SK-N-SH (cell line): ENCODE data around the gene CEBPA. TPM values are rescaled to one million over a fixed set of nuclear protein-coding genes. Genes with fewer than 3 reads are reported as not detected.

Experiments used
- CTCF ChIA-PET: fragments of 300-600, 350-600 bp; formaldehyde crosslinking; extraction: SDS; loops from one replicate; lab custom pipeline; 2021; lab: Yijun Ruan, JAX
- POLR2A ChIA-PET: fragments of 350-600 bp; sonication (Branson Sonifier 250); formaldehyde crosslinking; extraction: SDS; loops from one replicate; lab custom pipeline; 2020; ENCODE audit warnings: antibody characterized with exemption, inconsistent platforms; lab: Yijun Ruan, JAX
- DNase-seq: peaks from one replicate; pipeline ENCODE4 v3.0.0; 2012
- H2AFZ ChIP-seq: fragments of 200-600 bp; sonication (generic); 2 replicates; pipeline ENCODE4 v1.8.1; 2016; ENCODE audit warnings: antibody characterized with exemption, mild to moderate bottlenecking, low read depth
- H3F3A ChIP-seq: fragments of 200-600 bp; sonication (generic); replicated peaks from 2 replicates; pipeline ENCODE3; 2016; ENCODE audit warnings: antibody characterized with exemption, mild to moderate bottlenecking; ENCODE audit not compliant: insufficient read depth
- H3K27ac ChIP-seq, 2 experiments: fragments of 200-500 bp in 1 of 2; fragments of 200-600 bp in 1 of 2; sonication (Bioruptor generic) in 1 of 2; sonication (generic), shearing (Covaris generic) in 1 of 2; 2 replicates each; pipeline versions ENCODE4 v1.5.1 to v1.6.1; 2014 to 2016; ENCODE audit warnings: low read depth in 2 of 2, inconsistent platforms in 1 of 2, low read length in 1 of 2, mild to moderate bottlenecking in 1 of 2, mixed read lengths in 1 of 2
- H3K27me3 ChIP-seq: fragments of 200-600 bp; sonication (generic), shearing (Covaris generic); 2 replicates; pipeline ENCODE4 v1.6.1; 2016; ENCODE audit warnings: mixed run types; ENCODE audit not compliant: insufficient read depth
- H3K36me3 ChIP-seq, 2 experiments: fragments of 200-500 bp in 1 of 2; fragments of 200-600 bp in 1 of 2; sonication (Bioruptor generic) in 1 of 2; sonication (generic) in 1 of 2; replicated peaks in 1 of 2; 2 replicates each; pipeline versions ENCODE3 to v1.5.1; 2014 to 2016; ENCODE audit warnings: low read length in 1 of 2, mild to moderate bottlenecking in 1 of 2; ENCODE audit not compliant: insufficient read depth in 2 of 2, control insufficient read depth in 1 of 2
- H3K4me1 ChIP-seq, 2 experiments: fragments of 200-500 bp in 1 of 2; fragments of 200-600 bp in 1 of 2; sonication (Bioruptor generic) in 1 of 2; sonication (generic), shearing (Covaris generic) in 1 of 2; 2 replicates each; pipeline versions ENCODE4 v1.5.1 to v1.6.1; 2014 to 2016; ENCODE audit warnings: low read depth in 1 of 2, low read length in 1 of 2, mixed run types in 1 of 2; ENCODE audit not compliant: insufficient read depth in 2 of 2, control insufficient read depth in 1 of 2
- H3K4me2 ChIP-seq: fragments of 200-600 bp; sonication (generic), shearing (Covaris generic); 2 replicates; pipeline ENCODE4 v1.6.1; 2017; ENCODE audit warnings: mixed run types
- H3K4me3 ChIP-seq, 2 experiments: fragments of 200-500 bp in 1 of 2; fragments of 200-600 bp in 1 of 2; sonication (Bioruptor generic) in 1 of 2; sonication (generic), shearing (Covaris generic) in 1 of 2; 2 replicates each; pipeline versions ENCODE4 v1.5.1 to v1.8.1; 2014 to 2016; ENCODE audit warnings: low read depth in 2 of 2, inconsistent platforms in 1 of 2, low read length in 1 of 2, mild to moderate bottlenecking in 1 of 2, mixed read lengths in 1 of 2, moderate library complexity in 1 of 2
- H3K79me2 ChIP-seq: fragments of 200-600 bp; sonication (generic); 2 replicates; pipeline ENCODE4 v1.8.1; 2017; ENCODE audit warnings: mild to moderate bottlenecking; ENCODE audit not compliant: insufficient read depth
- H3K9ac ChIP-seq: fragments of 200-600 bp; sonication (generic); 2 replicates; pipeline ENCODE4 v1.6.1; 2017; ENCODE audit warnings: mixed run types
- H3K9me2 ChIP-seq: fragments of 200-600 bp; sonication (generic); 2 replicates; pipeline ENCODE4 v1.6.1; 2017; ENCODE audit warnings: mixed run types
- H3K9me3 ChIP-seq: fragments of 200-600 bp; sonication (generic); 2 replicates; pipeline ENCODE4 v1.6.1; 2017; ENCODE audit warnings: mixed run types, mild to moderate bottlenecking, moderate library complexity
- H4K20me1 ChIP-seq: fragments of 200-600 bp; sonication (generic); 2 replicates; pipeline ENCODE4 v1.6.1; 2017; ENCODE audit warnings: mild to moderate bottlenecking, mixed run types; ENCODE audit not compliant: insufficient read depth
- CHD2 ChIP-seq: fragments of 150-350 bp; IDR thresholded peaks from 2 replicates; pipeline ENCODE4 v1.6.1; 2018; ENCODE audit warnings: low read length; ENCODE audit not compliant: partially characterized antibody
- CTCF ChIP-seq: fragments of 200-600 bp; sonication (generic); IDR thresholded peaks from 2 replicates; pipeline ENCODE4 v1.6.1; 2017; ENCODE audit warnings: antibody characterized with exemption, mild to moderate bottlenecking, moderate library complexity
- FOXM1 ChIP-seq: IDR thresholded peaks from 2 replicates; pipeline ENCODE4 v1.4.0; 2012; ENCODE audit warnings: low read depth, mild to moderate bottlenecking
- GABPA ChIP-seq: IDR thresholded peaks from 2 replicates; pipeline ENCODE4 v1.4.0; 2012; ENCODE audit warnings: low read depth, mild to moderate bottlenecking
- GATA2 ChIP-seq: sonication (generic); formaldehyde crosslinking; IDR thresholded peaks from 2 replicates; pipeline ENCODE4 v1.5.0; 2020; ENCODE audit warnings: mild to moderate bottlenecking, missing genetic modification reagents
- JUND ChIP-seq: IDR thresholded peaks from 2 replicates; pipeline ENCODE4 v1.4.0; 2012
- MAX ChIP-seq: IDR thresholded peaks from 2 replicates; pipeline ENCODE4 v1.4.0; 2012; ENCODE audit warnings: low read depth
- MXI1 ChIP-seq: IDR thresholded peaks from 2 replicates; pipeline ENCODE4 v1.6.1; 2012; ENCODE audit warnings: mild to moderate bottlenecking, low read depth, low read length, improper control_type of control experiment
- RCOR1 ChIP-seq: fragments of 150-350 bp; IDR thresholded peaks from 2 replicates; pipeline ENCODE4 v1.6.1; 2017; ENCODE audit warnings: antibody characterized with exemption, low read length
- RFX5 ChIP-seq: IDR thresholded peaks from 2 replicates; pipeline ENCODE4 v1.6.1; 2012; ENCODE audit warnings: mild to moderate bottlenecking, improper control_type of control experiment, low read length
- SMC3 ChIP-seq: IDR thresholded peaks from 2 replicates; pipeline ENCODE4 v1.6.1; 2012; ENCODE audit warnings: low read depth, low read length, improper control_type of control experiment
- TEAD4 ChIP-seq: IDR thresholded peaks from 2 replicates; pipeline ENCODE4 v1.4.0; 2012; ENCODE audit warnings: mild to moderate bottlenecking, borderline replicate concordance; ENCODE audit not compliant: insufficient read depth
- USF2 ChIP-seq: fragments of 150-350 bp; IDR thresholded peaks from 2 replicates; pipeline ENCODE4 v1.6.1; 2017; ENCODE audit warnings: antibody characterized with exemption, low read length, low read depth, borderline replicate concordance
- ZBTB33 ChIP-seq: IDR thresholded peaks from 2 replicates; pipeline ENCODE4 v1.4.0; 2012; ENCODE audit warnings: low read depth, borderline replicate concordance
- WGBS: methylation state at CpG from one replicate; pipeline ENCODE4 v1.1.6; 2017; ENCODE audit warnings: low lambda C conversion rate; 5-methylcytosine and 5-hydroxymethylcytosine counted together
- polyA plus RNA-seq, 3 experiments: library from polyadenylated mRNA; depleted of rRNA; stranded (reverse); fragments of >200 nt; gene quantifications; 2 replicates each; pipeline ENCODE4 v1.2.3, GENCODE V29; 2012

CEBPA gene
- polyA plus RNA-seq, 1 of the 3 experiments (the other 2 are of a cell fraction), result 0.15 TPM

- Histone ChIP-seq H3K9me3 (no peaks in the 10 kb centered on the region), H3K9me2 (no peaks in the 10 kb centered on the region), H3K9ac (no peak overlapping the region), H3K4me3 (no peak overlapping the region), H4K20me1 (no peaks in the 10 kb centered on the region), H3K4me1 (no peaks in the 10 kb centered on the region), H3K4me2 (no peak overlapping the region), H3K79me2 (no peaks in the 10 kb centered on the region)
- no peak for DNase-seq
- 46% methylated on average over 2 of the region's 2 CpGs for WGBS
- POLR2A ChIA-PET, result no interaction called here
- no peak for TF ChIP-seq CHD2
- no peak for TF ChIP-seq FOXM1
- no peak for TF ChIP-seq CTCF
- no peak for TF ChIP-seq GABPA
- TF ChIP-seq MXI1, result no peak
- no peak for TF ChIP-seq RCOR1
- no peak for TF ChIP-seq JUND
- TF ChIP-seq GATA2 (CRISPR knock-in tag), result no peak
- no peak for TF ChIP-seq ZBTB33
- TF ChIP-seq USF2, result no peak
- no peak for TF ChIP-seq MAX
- no peak for TF ChIP-seq RFX5
- no peak for TF ChIP-seq SMC3
- no peak for TF ChIP-seq TEAD4
- TF ChIP-seq, all 33 proteins: peak for 0
- Histone ChIP-seq H3F3A (no peaks in the 10 kb centered on the region), H3K27ac (no peak overlapping the region), H3K36me3 (no peaks in the 10 kb centered on the region), H2AFZ (no peak overlapping the region), H3K27me3 (peaks cover 9% of the 10 kb centered on the region; the same call in 1 of the 2 replicates)
- CTCF ChIA-PET, result no interaction called here
These were observed 38.7 kb upstream of the CEBPA start for GRCh38 chr19:33340991-33341390.
